GM21786 (cell line): ENCODE data around the gene PRICKLE3.

Source experiments
- ATAC-seq: cut with Tn5 transposase; IDR thresholded peaks from one replicate; pipeline ENCODE4 v1.9.1; 2021; ENCODE audit not compliant: unreplicated experiment

PRICKLE3 gene

GRCh38 chrX:49186125-49187027 lies at the start of gene PRICKLE3:
TSS of gene PRICKLE3 (minus strand) at chrX:49186373. CDS start at chrX:49186297, 76 bp downstream.
- no peak for ATAC-seq

- no peak for ATAC-seq
Measured at GRCh38 chrX:49233887-49234555, 47.8 kb upstream of the PRICKLE3 start.

GRCh38 chrX:49233176-49233575 lies 47.0 kb upstream of the PRICKLE3 start, which contains the start of gene CACNA1F:
TSS of gene CACNA1F (minus strand) at chrX:49233340. CDS start at chrX:49233309, 31 bp downstream.
- no peak for ATAC-seq

GRCh38 chrX:49232525-49232924 lies 46.4 kb upstream of the PRICKLE3 start:
- ATAC-seq = no peak

- no peak for ATAC-seq
Measured at GRCh38 chrX:49231333-49232000, 45.3 kb upstream of the PRICKLE3 start.

GRCh38 chrX:49230500-49231232 lies 44.5 kb upstream of the PRICKLE3 start:
- ATAC-seq = peak; percentile 48

GRCh38 chrX:49228185-49228584 lies 42.0 kb upstream of the PRICKLE3 start:
- no peak for ATAC-seq

GRCh38 chrX:49227726-49228125 lies 41.6 kb upstream of the PRICKLE3 start:
- no peak for ATAC-seq

- no peak for ATAC-seq
Measured at GRCh38 chrX:49226946-49227345, 40.8 kb upstream of the PRICKLE3 start.

GRCh38 chrX:49225858-49226257 lies 39.7 kb upstream of the PRICKLE3 start:
- no peak for ATAC-seq

GRCh38 chrX:49221868-49222267 lies 35.7 kb upstream of the PRICKLE3 start:
- ATAC-seq = no peak

- no peak for ATAC-seq
Measured at GRCh38 chrX:49220100-49220499, 33.9 kb upstream of the PRICKLE3 start.

GRCh38 chrX:49214996-49215526 lies 28.9 kb upstream of the PRICKLE3 start:
- no peak for ATAC-seq

GRCh38 chrX:49214416-49214815 lies 28.2 kb upstream of the PRICKLE3 start:
- ATAC-seq = no peak

- ATAC-seq = no peak
Measured at GRCh38 chrX:49212861-49213260, 26.7 kb upstream of the PRICKLE3 start.

- no peak for ATAC-seq
Measured at GRCh38 chrX:49212209-49212608, 26.0 kb upstream of the PRICKLE3 start.

GRCh38 chrX:49211074-49211473 lies 24.9 kb upstream of the PRICKLE3 start:
- no peak for ATAC-seq

GRCh38 chrX:49210406-49210805 lies 24.2 kb upstream of the PRICKLE3 start:
- ATAC-seq = no peak

GRCh38 chrX:49209434-49210251 lies 23.5 kb upstream of the PRICKLE3 start:
- ATAC-seq = no peak

- ATAC-seq = no peak
Measured at GRCh38 chrX:49208399-49208798, 22.2 kb upstream of the PRICKLE3 start.
